Pulmonary artery endothelial cell (primary cell): ENCODE results near the gene STARD5. TPM values are rescaled to one million over a fixed set of nuclear protein-coding genes. Genes with fewer than 3 reads are reported as not detected.
A peak's percentile ranks its signal among the peaks of the same experiment; 100 is the strongest.

ENCODE experiments used
- DNase-seq: peaks from one replicate; pipeline ENCODE4 v3.0.0-alpha.2; 2011; ENCODE audit warnings: low read depth, low spot score
- total RNA-seq: library from RNA; depleted of rRNA; stranded (reverse); fragments of >200 nt; gene quantifications from 2 replicates; pipeline ENCODE4 v1.2.3, GENCODE V29; 2014

STARD5 gene
- total RNA-seq, 1 donor from 2014 or later, result 0.20 TPM

DNA sequence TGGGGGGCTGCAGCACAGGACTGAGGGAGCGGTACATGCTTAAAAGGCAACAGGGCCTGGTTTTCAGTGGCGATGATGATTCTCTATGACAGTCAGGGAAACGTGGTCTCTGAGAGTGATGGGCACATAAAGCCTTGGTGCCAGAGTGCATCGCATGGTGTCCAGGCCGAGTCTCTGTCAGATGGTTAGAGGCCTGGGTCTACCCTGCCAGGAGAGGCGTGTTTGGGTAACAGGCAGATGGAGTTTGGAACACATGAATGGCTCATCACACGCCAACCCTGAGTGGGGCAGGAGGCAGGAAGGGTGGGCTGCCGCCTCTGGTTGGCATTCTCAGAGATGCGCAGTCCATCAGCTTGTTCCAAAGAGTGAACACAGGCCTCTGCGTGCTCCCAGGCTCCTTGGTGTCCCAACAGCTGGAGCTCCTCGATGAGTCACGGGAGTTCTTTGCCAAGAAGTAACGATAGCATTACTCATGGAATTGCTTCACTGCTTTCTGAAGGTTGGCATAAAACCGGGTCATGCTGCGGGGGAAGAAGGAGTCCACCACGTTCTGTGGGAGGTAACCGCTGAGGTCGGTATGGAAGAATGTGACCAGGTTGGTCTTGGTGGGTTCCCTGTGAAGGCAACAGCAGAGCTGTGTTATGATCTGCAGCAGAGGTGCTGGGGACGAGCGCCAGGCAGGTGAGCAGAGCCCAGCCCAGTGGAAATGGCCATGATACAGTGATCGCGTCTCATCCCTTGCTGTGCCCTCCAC, 11.0 kb downstream of the STARD5 start:
- DNase-seq, result peak; percentile 49

DNA sequence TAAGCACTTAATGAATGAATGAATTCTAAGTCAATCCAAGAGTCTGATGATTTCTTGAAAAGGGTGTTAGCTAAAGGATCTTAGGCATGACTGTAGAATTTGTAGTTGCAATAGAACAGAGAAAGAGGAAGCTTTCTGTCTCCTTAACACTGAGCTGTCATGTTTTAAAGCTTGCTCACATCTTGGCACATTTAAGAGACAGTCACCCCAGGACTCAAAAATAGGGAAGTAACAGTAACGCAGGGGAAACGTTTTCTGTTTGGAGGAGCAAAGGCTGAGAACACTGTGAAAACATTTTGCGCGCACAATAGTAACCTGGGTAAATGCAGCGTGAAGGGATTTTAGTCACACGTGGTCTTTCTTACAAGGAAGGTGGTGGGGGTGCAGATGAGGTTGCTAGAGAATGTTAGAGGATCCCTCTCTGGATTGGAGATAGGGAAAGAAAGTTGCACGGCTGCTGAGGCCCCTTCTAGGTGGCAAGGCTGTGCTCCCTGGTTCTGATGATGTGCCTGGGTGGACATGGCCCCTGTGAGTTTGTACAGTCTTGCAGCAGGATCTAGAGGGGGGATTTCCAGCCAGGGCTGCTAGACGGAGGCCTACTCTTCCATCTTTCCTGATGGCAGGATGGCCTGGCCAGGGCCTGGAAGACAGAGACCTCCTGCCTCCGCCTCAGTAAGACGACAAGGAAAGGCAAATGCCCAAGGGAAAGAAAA, 12.0 kb downstream of the STARD5 start:
- no peak for DNase-seq

DNA sequence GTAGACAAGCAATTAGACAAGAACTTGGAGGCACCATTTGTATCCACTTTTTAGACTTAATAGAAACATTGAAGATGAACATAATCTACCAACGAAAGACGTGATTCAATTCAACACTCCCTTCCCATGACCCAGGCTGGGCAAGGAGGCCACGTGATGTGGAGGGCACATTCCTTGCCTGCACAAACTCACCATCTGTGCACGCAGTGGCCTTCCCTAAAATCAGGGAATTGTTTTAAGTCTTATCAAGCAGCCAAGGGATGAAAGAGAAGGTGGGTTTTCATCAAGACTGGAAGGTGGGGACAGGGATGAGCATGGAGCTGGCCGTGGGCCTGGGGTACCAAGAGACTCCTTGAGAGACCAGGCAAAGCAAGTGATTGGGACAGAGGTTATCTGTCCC, 13.5 kb downstream of the STARD5 start:
- no peak for DNase-seq

DNA sequence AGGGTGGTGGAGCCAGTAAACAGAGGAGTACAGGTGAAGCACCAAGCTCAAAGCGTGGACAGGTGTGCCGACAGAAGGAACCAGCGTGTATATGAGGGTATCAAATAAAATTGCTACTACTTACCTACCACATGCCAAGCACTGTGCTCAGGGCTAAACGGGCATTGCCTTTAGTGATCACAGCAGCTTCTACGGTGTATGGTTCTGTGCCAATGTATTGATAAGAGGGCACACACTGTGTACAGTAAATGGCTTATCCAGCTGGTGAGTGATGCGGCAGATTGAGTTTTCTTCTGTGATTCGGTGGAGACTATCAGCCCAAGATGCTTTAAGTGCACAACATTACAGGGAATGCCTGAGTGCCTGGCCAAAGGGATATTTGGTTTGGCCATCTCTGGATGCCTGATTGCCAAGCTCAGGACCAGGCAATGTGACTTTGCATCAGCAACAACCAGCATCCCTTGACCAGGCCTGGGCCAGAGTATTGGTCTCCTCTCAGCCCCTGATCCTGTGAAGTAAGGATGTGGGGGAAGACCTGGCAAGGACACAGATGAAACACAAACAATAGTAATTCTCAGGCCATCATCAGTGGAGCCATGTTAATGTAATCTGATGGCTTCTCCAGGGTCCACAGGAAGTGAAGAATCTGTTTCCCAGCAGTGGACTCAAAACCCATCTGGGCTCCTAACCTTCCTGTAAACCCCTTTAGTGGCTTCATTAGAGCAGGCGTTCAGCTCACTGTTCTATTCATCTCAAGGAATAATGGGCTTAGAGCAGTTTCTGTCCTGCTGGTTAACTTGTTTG, 14.1 kb downstream of the STARD5 start:
- no peak for DNase-seq

DNA sequence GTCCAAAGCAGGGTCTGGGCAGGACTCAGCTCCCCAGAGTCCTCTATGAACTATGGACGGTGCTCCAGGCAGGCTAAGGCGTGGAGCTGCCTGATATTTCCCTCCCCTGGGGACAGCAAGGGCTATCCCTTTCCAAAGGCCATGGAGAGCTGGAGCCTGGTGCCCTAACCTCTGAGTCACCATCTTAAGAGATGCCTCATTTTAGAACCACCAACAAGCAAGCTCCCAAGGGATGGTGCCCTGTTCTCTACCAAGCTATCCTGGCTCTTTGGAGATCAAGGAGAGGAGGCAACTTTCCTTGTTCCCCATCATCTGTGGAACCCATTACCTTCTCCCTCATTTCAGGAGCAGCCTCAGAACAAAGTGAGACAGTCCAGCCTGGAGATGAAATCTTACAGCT, 15.7 kb downstream of the STARD5 start:
- DNase-seq, result no peak

DNA sequence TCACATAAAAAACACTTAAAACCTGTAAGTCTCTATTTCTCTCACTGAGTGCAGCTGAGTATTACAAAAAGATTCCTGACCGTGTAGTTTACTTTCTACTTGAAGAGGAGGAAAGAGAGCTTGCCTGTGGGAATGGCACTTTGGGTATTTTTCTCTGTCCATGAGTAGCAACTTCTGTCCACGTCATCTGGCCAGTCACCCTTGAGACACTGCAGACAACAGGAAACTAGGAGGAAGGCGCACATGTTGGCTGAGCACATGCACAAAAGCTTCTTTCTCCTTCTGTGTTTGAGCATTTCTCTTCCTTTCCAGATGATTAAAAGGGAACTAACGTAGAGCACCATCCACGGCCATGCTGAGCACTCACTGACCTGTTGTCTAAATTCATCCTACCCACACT, 19.7 kb downstream of the STARD5 start:
- no peak for DNase-seq

DNA sequence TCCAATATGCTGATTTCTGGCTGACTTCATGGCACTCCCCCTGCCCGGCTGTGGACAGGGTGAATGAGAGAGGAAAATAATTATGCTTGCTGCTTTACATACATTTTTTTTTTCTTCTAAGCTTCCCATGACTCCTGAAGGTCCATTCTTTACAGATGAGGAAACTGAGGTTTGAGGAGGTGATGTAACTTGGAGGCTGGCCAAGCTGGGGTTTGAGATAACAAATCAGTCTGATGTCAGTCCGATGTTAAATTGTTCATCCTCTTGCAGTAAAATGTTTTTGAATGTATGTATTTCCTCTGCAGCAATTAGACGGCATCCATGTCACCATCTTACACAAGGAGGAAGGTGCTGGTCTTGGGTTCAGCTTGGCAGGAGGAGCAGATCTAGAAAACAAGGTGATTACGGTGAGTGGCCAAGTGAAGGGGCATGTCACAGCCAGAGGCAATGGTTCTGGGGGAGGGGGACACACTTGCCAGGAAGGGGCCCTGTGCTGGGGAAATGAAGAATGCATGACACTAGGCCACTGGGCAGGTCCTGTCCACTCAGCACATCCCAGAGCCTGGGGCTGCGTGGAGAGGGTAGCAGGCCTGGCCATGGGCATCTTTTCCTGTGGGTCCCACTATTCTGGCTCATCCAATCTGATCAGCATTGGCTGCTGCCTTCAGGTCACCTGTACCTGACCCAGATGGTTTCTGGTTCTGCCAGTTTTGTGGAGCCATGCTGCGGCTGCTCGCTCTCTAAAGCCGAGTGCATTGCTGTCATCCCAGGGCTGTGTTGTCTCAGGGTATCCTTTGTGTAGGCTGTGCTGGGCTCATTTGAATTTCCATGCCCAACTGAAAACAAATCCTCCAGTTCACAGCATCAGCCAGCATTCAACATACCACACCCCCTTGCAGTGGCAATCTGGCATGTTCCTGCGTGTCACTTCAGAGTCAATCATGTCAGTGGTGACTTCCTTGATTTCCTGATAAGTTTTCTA, 20.4 kb downstream of the STARD5 start:
- DNase-seq, result no peak

DNA sequence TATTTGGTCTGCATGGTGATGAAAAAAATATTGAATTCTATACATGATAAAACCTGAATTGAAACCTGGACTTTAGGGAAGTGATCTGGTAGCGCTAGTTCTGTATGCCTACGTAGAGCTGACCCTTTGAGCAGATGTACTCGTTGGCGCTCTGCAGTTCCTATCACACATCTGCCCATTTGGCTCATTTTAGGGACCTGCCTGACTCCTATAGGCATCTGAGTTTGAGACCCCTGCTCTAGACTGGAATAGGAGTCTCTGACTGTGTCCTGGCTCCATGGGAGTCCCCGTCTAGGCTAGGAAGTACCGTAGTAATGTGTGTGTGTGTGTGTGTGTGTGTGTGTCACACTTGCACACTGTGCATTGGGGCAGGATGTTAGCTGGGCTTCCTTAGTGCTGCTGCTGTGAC, 21.2 kb downstream of the STARD5 start:
- no peak for DNase-seq

DNA sequence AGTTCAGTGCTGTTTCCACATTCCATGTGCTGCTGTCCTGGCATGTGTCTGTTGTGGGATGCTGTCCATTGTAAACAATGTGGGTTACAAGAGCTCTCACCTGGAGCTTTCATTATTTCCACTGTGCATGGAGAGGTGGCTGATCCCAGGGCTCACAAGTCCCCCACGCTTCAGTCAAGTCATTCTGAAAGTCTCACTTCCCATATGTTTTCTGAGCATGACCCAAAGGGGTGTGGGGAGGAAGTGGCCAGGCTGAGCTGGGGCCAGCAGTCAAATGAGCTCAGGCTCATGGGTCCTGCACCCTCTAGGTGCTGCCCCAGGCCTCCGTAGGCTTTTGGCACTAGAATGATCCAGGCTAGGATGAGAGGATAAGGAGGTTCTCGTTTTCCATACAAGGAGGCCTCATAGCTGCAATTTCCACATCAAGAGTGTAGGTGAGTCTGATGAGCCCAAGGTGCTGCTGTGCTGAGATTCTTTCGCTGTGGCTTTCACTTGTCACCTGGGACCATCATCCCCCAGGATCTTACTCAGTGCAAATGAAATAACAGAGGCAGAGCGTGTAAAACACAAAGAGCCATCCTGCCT, 22.0 kb downstream of the STARD5 start:
- DNase-seq, result no peak

DNA sequence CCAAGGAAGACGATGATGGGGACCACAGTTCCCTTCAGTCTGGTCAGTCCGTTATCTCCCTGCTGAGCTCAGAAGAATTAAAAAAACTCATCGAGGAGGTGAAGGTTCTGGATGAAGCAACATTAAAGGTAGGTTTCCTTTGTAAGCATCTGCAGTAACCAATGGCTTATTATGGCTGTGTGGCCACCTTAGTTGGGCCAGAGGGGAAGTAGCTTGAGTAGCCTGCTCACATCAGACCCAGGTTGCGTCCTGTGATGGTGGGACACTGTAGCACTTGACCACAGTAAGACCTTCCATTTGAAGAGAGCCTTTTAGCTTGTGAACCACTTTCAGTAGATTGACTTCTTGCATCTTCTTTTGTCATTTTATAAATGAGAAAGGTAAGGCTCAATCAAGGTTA, 22.6 kb downstream of the STARD5 start:
- DNase-seq, result no peak

DNA sequence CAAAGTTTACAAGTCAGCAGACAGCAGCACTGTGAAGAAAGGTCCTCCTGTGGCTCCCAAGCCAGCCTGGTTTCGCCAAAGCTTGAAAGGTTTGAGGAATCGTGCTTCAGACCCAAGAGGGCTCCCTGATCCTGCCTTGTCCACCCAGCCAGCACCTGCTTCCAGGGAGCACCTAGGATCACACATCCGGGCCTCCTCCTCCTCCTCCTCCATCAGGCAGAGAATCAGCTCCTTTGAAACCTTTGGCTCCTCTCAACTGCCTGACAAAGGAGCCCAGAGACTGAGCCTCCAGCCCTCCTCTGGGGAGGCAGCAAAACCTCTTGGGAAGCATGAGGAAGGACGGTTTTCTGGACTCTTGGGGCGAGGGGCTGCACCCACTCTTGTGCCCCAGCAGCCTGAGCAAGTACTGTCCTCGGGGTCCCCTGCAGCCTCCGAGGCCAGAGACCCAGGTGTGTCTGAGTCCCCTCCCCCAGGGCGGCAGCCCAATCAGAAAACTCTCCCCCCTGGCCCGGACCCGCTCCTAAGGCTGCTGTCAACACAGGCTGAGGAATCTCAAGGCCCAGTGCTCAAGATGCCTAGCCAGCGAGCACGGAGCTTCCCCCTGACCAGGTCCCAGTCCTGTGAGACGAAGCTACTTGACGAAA, 24.2 kb downstream of the STARD5 start:
- no peak for DNase-seq

DNA sequence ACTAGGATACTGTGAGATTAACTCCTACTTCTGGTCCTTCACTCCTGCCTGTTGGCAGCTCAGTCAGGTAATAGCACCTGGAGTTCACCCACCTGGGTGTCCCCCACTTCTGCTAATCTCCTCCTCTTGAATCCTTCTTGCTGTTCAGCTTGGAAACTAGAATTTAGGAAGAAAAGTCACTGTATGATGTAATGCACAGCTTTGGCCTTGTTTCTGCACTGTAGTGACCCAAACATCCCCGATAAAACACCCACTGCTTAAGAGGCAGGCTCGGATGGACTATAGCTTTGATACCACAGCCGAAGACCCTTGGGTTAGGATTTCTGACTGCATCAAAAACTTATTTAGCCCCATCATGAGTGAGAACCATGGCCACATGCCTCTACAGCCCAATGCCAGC, 24.8 kb downstream of the STARD5 start:
- no peak for DNase-seq

DNA sequence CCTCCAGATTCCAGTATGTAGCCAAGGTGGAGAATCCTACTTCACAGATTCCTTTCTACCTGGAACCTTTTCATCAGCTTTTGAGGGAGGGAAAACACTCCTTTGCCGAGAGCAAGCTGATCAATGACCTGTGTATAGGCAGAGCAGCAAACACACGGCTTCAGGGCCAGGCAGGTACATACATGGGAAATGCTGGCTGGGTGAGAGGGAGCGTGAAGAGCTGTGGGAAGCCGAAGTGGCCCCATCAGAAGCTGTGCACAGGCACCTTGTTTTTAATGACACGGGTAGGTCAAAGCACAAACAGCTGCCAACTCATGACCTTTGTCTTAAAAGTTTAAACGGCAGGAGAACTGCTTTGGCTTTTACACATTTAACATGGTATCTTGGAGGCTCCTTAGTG, 25.3 kb downstream of the STARD5 start:
- DNase-seq, result no peak

DNA sequence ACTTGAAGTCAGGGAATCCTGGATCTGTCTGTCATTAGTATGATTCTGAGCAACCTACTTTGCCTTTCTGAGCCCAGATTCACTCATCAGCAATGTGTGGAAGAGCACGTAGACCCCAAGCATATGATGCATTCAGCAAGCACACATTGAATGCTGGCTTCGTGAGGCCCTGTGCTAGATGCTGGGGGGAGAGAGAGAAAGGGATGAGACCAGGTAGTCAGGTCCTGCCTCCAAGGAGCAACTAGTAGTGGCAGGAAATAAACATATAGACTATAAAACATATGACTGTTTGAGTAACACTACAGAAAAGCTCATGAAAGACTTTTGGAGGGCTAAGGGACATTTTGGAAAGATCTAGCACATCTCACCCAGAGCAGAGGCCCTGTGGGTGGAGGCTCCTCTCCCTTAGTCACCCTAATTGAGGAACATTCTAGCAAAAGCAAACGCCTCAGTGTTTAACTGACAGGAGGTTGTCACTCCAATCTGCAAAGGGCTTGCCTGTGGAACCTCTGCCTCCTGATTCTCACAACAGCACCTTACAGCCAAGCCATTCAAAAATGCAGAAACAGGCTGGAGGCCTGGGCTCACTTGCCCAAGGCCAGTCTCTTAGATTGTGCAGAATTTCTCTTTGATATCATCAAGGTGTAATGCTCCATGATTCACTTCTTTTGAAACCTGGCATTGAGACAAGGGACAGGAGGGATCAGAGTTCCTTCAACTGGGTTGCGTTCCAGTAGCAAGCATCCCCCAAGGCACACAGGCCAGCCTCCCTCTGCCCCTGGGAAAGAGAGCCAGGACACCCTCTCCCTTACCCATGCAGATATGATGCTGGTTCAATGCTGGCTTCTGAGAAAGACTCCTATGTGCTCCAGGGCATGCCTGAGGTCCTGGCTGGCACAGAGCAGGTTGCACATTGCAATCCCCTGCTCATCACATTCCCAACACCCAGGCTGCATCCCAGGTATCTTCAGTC, 26.1 kb downstream of the STARD5 start:
- no peak for DNase-seq

DNA sequence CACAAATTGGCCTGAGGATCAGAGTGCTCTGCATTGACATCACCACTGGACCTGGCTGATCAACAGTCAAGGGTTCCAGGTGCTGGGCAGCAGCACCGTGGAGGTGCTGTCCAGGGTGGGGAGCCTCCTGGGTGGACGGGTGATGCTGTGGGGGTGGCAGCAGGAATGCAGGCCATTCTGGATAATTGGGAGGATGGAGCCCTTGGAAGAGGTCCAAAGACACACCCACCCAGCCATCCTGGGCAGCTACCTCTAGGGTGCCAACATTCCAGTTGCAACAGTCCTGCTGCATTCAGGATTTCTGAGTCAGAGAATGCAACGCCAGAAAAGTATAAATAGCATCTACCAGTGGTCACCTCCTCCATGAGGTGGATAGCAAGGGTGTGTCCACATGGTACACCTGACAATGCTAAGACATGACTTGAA, 26.8 kb downstream of the STARD5 start:
- no peak for DNase-seq

DNA sequence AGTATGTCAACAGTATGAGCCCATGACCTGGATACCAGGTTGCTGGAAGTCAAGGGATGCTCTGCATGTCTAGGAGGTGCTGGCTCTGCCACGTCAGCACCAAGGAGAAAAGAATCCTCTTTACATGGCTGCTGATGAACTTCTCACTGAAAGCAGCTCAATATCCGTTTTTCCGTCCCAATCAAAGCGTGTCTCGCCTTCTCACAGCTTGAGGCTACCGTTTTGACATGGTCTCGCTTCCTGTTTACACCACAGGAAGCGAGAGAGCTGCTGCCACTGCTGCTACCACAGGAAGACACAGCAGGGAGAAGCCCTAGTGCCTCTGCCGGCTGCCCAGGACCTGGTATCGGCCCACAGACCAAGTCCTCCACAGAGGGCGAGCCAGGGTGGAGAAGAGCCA, 27.3 kb downstream of the STARD5 start:
- DNase-seq, result no peak

DNA sequence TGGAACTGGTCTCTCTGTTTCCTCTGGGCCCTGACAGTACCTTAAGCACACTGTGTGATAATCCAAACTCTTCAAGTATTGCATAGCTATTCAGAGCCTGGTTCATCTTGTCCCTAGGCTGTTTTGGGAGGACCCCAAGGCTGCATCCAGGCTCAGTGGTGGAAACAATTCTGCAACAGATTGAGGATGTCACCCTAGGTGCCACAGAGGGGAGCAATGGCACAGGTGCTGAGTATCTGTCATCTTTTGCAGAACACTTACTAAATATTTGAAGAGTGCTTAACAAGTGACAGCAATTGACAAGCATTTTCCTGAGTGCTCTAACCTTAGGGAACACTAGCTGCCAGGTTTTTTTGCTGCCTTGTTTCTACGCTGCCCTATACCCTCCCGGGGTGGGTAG, 27.8 kb downstream of the STARD5 start:
- DNase-seq, result no peak

DNA sequence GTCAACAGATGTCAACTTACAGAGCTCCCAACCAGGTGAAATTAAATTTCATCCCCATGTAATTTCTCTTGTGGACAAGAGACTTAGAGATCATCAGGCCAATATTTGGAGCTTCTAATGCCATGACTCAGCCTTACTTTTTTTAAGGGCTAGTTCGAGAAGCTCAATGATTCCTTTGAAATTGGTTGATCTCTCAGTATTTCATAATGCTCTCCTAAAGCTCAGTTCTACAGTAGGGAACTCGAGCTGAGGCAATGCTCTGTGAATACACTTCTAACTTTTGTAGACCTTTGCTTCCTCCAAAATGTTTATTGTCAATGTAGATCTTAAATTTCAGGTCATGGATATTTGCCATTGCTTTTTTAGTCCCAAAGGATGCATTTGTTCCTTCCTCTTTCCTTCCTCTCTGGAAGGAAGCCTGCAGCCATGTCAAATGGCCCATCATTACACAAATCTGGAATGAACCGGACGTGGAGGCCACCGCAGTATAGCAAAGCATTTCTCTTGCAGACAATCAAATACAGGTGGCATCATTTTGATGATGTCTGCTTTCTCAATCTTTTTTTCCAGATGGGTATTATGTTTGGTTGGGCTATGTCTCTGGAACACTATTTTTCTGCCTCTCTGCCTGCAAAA, 28.3 kb downstream of the STARD5 start:
- no peak for DNase-seq

DNA sequence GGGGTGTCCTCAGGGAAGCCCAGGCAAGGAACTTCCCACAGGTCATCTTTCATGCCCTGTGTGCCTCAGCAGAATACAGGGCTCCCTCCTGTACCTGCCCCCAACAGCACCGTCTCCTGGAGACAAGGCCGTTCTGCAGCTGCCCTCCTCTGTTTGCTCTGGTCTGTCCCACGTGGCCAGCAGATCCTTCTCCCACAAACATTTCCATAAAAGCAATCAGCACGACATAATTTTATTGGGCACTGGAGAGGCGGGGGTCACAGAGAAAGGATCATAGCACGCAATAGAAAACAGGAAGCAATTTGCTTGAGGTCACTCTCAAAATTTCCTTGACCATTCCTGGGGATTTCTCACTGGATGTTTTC, 29.4 kb downstream of the STARD5 start:
- DNase-seq, result no peak
